ENCODE measurements around the gene PHYKPL.
"Not testable (repeated sequence)": the region's sequence is repeated elsewhere in the genome, so short reads cannot be mapped to it uniquely, and the experiment has no call there.

Gene PHYKPL

GRCh38 chr5:178207183-178207916 is 25.3 kb downstream of the PHYKPL start:
- DNase-seq (ENCODE audit: low read depth), result no peak

DNA sequence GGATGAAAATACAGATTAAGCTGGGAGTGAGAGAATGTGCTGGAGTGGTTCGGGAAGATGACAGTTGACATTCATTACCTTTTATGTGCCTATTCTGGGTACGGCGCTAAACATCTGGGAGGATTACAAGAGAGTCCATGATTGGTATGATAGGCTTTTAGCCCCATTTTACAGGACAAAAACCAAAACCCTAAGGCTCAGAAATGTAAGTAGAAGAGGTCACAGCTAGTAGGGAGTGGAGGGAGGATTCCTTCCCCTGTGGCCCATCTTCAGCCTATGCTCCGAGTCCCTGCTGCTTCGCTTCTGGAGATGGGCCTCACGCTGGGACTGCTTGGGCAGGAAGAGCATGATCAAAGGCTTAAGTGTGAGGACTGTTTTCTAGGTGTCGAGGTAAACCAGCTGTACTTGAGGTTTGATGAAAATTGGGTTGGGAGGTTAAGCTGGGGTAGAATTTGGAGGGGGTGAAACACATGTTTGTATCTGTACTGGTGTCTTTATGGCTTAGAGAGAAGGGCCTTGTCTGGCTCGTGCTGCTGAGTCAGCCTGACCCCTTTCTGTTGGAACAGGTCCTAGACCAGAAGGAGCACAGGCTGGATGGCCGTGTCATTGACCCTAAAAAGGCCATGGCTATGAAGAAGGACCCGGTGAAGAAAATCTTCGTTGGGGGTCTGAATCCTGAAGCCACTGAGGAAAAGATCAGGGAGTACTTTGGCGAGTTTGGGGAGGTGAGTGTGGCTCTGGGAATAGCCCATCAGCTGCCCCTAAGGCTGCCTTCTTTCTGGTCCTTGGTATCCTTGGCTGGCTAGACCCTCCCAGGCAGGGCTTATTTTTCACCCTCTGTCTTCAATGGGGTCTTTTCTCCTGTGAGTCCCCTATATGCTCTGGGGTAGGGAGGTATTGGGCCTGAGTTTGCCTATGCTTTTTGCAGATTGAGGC is 26.2 kb downstream of the PHYKPL start:
- no peak for DNase-seq (ENCODE audit: low read depth)

DNA sequence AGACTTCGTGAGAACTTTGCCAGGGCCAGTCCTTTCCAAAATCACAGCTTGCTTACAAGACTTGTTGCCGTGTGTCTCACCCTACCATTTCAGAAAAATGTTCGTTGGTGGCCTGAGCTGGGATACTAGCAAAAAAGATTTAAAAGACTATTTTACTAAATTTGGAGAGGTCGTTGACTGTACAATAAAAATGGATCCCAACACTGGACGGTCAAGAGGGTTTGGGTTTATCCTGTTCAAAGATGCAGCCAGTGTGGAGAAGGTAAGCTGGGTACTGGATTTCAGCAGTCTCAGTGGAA is 26.9 kb downstream of the PHYKPL start:
- no peak for DNase-seq (ENCODE audit: low read depth)

GRCh38 chr5:178204935-178205748 is 27.5 kb downstream of the PHYKPL start:
- peak; percentile 71 for DNase-seq (ENCODE audit: low read depth)

GRCh38 chr5:178204182-178204934 is 28.2 kb downstream of the PHYKPL start, which contains the start of gene HNRNPAB:
Gene HNRNPAB, plus strand, starts transcription at chr5:178204533. Its CDS starts 305 bp downstream, at chr5:178204838.
- DNase-seq (ENCODE audit: low read depth), result peak; percentile 87

DNA sequence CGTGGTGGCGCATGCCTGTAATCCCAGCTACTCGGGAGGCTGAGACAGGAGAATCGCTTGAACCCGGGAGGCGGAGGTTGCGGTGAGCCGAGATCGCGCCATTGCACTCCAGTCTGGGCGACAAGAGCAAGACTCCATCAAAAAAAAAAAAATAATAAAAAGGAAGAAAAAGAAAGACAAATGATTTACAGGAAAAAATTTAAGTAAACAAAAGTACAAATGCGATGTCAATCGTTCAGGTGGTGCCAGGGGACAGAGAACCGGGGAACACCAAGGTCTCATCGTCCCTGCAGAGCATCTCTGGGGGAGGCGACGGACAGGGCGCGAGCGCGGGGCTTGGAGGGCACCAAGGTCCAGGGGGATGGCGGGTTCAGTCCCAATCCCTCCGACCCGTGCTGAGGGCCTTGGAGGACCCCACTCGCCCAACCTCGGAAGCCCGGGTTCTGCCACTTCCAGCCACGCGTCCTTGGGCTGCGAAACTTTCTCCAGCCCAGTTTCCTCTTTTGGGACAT is 28.9 kb downstream of the PHYKPL start:
- no peak for DNase-seq (ENCODE audit: low read depth)

DNA sequence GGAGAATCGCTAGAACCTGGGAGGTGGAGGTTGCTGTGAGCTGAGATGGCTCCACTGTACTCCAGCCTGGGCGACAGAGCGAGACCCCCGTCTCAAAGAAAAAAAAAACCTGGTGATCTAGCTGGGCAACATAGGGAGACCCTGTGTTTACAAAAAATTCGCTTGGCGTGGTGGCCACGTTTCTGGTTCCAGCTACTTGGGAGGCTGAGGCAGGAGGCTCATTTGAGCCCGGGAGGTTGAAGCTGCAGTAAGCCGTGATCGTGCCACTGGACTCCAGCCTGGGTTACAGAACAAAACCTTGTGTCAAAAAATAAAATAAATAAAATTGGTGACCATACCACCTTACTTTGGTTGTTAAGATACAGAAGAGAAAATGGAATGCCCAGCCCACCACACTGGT is 30.1 kb downstream of the PHYKPL start:
- DNase-seq (ENCODE audit: low read depth), result no peak

DNA sequence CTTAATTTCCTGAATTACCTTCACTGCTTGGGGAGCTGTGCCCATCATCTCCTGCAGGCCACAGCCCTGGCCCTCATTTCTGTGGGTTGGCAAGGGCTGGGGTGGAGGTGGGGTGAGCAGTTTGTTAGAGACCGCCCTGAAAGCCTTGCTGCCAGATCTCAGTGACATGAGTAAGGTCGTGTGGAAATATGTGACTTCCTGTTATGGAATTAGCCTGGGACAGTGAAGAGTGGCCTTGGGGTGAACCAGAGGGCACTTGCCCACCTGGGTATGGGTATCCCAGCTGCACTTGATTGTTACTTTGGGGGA is 30.7 kb downstream of the PHYKPL start:
- DNase-seq (ENCODE audit: low read depth), result no peak

GRCh38 chr5:178201221-178201926 is 31.2 kb downstream of the PHYKPL start:
- DNase-seq (ENCODE audit: low read depth), result no peak

DNA sequence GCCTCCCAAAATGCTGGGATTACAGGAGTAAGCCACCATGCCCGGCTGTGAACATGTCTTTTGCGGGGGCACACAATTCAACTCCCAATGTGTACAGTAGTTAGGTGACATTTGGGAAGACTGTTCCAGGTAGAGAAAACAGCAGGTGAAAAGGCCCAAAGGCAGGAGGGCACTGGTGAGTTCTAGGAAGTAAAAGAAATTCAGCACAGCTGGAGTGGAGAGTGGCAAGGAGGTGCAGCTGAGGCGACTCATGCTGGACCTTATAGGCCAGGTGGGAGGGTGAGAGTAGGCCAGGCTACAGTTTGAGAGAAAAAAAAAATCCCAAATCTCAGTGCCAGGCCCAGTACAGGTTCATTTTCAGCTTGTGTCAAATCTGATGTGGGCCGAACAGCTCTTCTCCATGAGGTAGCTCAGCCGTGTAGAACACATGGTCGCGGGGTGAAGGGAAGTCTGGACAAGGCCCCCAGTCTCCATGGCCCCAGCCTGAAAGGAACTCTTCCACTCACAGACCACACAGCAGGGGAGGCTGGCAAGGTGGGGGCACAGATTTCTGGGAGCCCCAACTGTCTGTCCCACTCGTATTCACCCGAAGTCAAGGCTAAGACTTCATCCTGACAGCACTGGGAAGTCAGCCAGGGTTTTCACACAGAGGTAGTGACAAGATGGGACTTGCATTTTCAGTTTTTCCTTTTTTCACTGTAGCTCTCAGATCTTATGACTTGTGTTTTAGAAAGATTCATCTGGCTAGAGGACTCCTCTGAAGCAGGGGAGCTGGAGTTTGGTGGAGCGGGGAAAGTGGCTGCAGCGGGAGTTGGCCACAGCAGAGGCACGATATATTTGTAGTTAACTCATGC is 32.8 kb downstream of the PHYKPL start:
- no peak for DNase-seq (ENCODE audit: low read depth)

- no peak for DNase-seq (ENCODE audit: low read depth)
Observed at GRCh38 chr5:178198706-178199105, 33.9 kb downstream of the PHYKPL start.

- DNase-seq (ENCODE audit: low read depth), result not testable (repeated sequence)
Observed at GRCh38 chr5:178198151-178198550, 34.5 kb downstream of the PHYKPL start.

DNA sequence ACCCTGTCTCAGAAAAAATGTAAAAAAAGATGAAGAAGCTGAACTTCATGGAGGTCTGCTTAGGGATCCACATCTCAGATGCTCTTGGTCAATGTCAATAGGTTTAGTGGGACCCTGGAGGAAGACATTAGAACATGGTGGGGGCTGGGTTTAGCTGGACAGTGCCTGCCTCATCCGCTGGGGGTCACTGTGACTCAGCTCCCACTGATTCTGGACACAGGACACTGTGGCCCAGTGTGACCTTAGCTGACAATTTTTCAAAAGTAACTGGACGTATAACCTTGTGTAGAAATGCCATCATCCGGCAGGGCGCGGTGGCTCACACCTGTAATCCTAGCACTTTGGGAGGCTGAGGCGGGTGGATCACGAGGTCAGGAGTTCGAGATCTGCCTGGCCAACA is 35.6 kb downstream of the PHYKPL start:
- no peak for DNase-seq (ENCODE audit: low read depth)

GRCh38 chr5:178196281-178196812 is 36.3 kb downstream of the PHYKPL start:
- no peak for DNase-seq (ENCODE audit: low read depth)

DNA sequence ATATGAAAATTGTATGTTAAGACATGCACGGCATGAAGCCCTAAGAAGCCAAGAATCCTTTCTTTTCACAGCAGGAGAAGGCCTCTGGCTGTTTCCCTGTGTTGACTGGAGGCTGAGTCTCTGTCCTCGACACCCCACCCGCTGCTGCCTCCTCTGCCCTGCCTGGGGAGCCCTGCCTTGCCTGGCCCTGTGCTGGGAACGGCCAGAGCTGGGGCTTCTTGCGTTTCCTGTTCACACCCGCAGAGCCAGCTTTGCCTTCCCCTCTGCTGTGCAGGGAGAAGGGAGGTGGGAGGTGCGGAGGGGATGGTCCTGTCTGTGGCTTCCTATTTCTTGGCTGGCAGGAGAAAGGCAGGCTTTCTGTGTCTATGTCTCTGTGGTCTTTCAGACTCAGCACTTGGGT is 38.6 kb downstream of the PHYKPL start:
- no peak for DNase-seq (ENCODE audit: low read depth)

GRCh38 chr5:178193251-178193809 is 39.3 kb downstream of the PHYKPL start:
- DNase-seq (ENCODE audit: low read depth), result no peak

DNA sequence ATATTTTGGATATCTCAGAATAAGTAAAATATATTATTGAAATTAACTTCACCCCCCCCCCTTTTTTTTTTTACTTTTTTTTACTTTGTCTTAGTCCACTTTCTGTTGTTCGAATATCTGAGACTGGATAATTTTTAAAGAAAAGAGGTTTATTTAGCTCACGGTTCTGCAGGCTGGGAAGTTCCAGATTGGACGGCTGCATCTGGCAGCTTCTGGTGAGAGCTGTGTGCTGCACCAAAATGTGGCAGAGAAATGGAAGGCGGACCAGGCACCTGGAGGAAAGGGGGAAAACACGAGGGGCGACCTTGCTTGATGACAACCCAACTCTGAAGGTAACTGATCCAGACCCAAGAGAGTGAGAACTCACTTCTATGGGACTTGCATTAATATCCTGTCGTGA is 39.8 kb downstream of the PHYKPL start:
- no peak for DNase-seq (ENCODE audit: low read depth)

GRCh38 chr5:178192244-178192643 is 40.4 kb downstream of the PHYKPL start:
- DNase-seq (ENCODE audit: low read depth), result no peak

GRCh38 chr5:178191661-178192060 is 40.9 kb downstream of the PHYKPL start:
- DNase-seq (ENCODE audit: low read depth), result no peak
